Mucosa of rectum (tissue), 2 donors: Measurements from ENCODE around the gene PGPEP1.
"Not testable (repeated sequence)": the region's sequence is repeated elsewhere in the genome, so short reads cannot be mapped to it uniquely, and the experiment has no call there.

Experiments
- H3K27ac ChIP-seq, 2 donors: one replicate each; pipeline ENCODE4 v1.7.0; 2013; ENCODE audit warnings: inconsistent platforms in 2 of 2, low read depth in 2 of 2, low read length in 2 of 2
- H3K27me3 ChIP-seq, 2 donors: one replicate each; pipeline ENCODE4 v1.7.0; 2013; ENCODE audit warnings: low read length in 2 of 2; ENCODE audit not compliant: control insufficient read depth in 2 of 2, insufficient read depth in 2 of 2
- H3K36me3 ChIP-seq, 2 donors: one replicate each; pipeline ENCODE4 v1.7.0; 2013; ENCODE audit warnings: low read length in 2 of 2; ENCODE audit not compliant: control insufficient read depth in 2 of 2, insufficient read depth in 2 of 2
- H3K4me1 ChIP-seq, 2 donors: one replicate each; pipeline ENCODE4 v1.7.0; 2013; ENCODE audit warnings: low read length in 2 of 2, mild to moderate bottlenecking in 1 of 2; ENCODE audit not compliant: control insufficient read depth in 2 of 2, insufficient read depth in 2 of 2
- H3K4me3 ChIP-seq, 2 donors: one replicate each; pipeline ENCODE4 v1.7.0; 2013; ENCODE audit warnings: low read length in 2 of 2
- H3K9ac ChIP-seq, 2 donors: one replicate each; pipeline ENCODE4 v1.7.0; 2013; ENCODE audit warnings: low read length in 2 of 2, low read depth in 1 of 2, mild to moderate bottlenecking in 1 of 2
- H3K9me3 ChIP-seq, 2 donors: one replicate each; pipeline ENCODE4 v1.7.0; 2013; ENCODE audit warnings: low read length in 2 of 2; ENCODE audit not compliant: control insufficient read depth in 2 of 2
- donor health status: healthy.
- donor health status: Normal muscosa, but diverticular disease.

The PGPEP1 gene

GRCh38 chr19:18379803-18380747, 39.7 kb downstream of the PGPEP1 start:
- no peaks in the 10 kb centered on the region for H3K27me3 ChIP-seq
- peak overlapping the region; percentile 77 to 79 for H3K27ac ChIP-seq
- H3K4me3 ChIP-seq, result no peak overlapping the region
- no peaks in the 10 kb centered on the region for H3K9me3 ChIP-seq
- peaks cover 9 to 17% of the 10 kb centered on the region in 2 donors for H3K4me1 ChIP-seq
- no peaks in the 10 kb centered on the region for H3K36me3 ChIP-seq
- H3K9ac ChIP-seq, result peak overlapping the region; percentile 9 to 54

GRCh38 chr19:18380843-18381242, 40.4 kb downstream of the PGPEP1 start:
- peak overlapping the region; percentile 77 to 79 for H3K27ac ChIP-seq
- H3K4me1 ChIP-seq, result peaks cover 7 to 21% of the 10 kb centered on the region in 2 donors
- peak overlapping the region; percentile 9 to 54 for H3K9ac ChIP-seq

GRCh38 chr19:18383622-18384021, 43.2 kb downstream of the PGPEP1 start:
- H3K4me1 ChIP-seq, result peaks cover 20 to 24% of the 10 kb centered on the region in 2 donors
- H3K27ac ChIP-seq, H3K27me3 ChIP-seq: not testable (repeated sequence)

More at GRCh38 chr19:18380843-18381242, 40.4 kb downstream of the PGPEP1 start:
- no peaks in the 10 kb centered on the region for H3K27me3 ChIP-seq
- H3K36me3 ChIP-seq, result no peaks in the 10 kb centered on the region
- no peaks in the 10 kb centered on the region for H3K9me3 ChIP-seq
- no peak overlapping the region for H3K4me3 ChIP-seq

GRCh38 chr19:18384775-18385174, 44.4 kb downstream of the PGPEP1 start:
- H3K9ac ChIP-seq, result no peak overlapping the region
- H3K4me3 ChIP-seq, result no peak overlapping the region
- no peaks in the 10 kb centered on the region for H3K9me3 ChIP-seq
- H3K4me1 ChIP-seq, result peaks cover 22 to 29% of the 10 kb centered on the region in 2 donors
- H3K27ac ChIP-seq, result no peak overlapping the region
- H3K36me3 ChIP-seq, result peaks cover 3% of the 10 kb centered on the region in 2 donors
- no peaks in the 10 kb centered on the region for H3K27me3 ChIP-seq

More at GRCh38 chr19:18383622-18384021, 43.2 kb downstream of the PGPEP1 start:
- H3K9me3 ChIP-seq, H3K9ac ChIP-seq, H3K4me3 ChIP-seq, H3K36me3 ChIP-seq: not testable (repeated sequence)

- Histone ChIP-seq H3K27ac (peak overlapping the region; percentile 71 to 94), H3K4me1 (peaks cover 20 to 26% of the 10 kb centered on the region in 2 donors), H3K4me3 (no peak overlapping the region), H3K9me3 (no peaks in the 10 kb centered on the region), H3K36me3 (peaks cover 3 to 5% of the 10 kb centered on the region in 2 donors), H3K27me3 (no peaks in the 10 kb centered on the region), H3K9ac (no peak overlapping the region)
Observed at GRCh38 chr19:18385359-18385674, 44.9 kb downstream of the PGPEP1 start.

- H3K4me3 ChIP-seq, result peak within 1 kb of the TSS; percentile 69 to 79
- peak within 1 kb of the TSS; percentile 71 to 94 for H3K27ac ChIP-seq
- H3K9ac ChIP-seq, result peak within 1 kb of the TSS; percentile 71 to 86
- H3K4me1 ChIP-seq, result peaks cover 15 to 20% of the 10 kb centered on the region in 2 donors
- H3K27me3 ChIP-seq, result no peaks in the 10 kb centered on the region
- peaks cover 5 to 6% of the 10 kb centered on the region in 2 donors for H3K36me3 ChIP-seq
- H3K9me3 ChIP-seq, result no peaks in the 10 kb centered on the region
Observed at GRCh38 chr19:18385675-18386542, 45.5 kb downstream of the PGPEP1 start, which contains the start of gene GDF15. Gene GDF15 (plus strand): TSS chr19:18386158. CDS start chr19:18386190, 32 bp downstream.

GRCh38 chr19:18386543-18387271, 46.3 kb downstream of the PGPEP1 start:
- H3K9me3 ChIP-seq, result no peaks in the 10 kb centered on the region
- peaks cover 5 to 6% of the 10 kb centered on the region in 2 donors for H3K36me3 ChIP-seq
- H3K4me3 ChIP-seq, result peak overlapping the region; percentile 69 to 79
- H3K27me3 ChIP-seq, result no peaks in the 10 kb centered on the region
- peaks cover 15 to 19% of the 10 kb centered on the region in 2 donors for H3K4me1 ChIP-seq
- H3K27ac ChIP-seq, result peak overlapping the region; percentile 71 to 94
- H3K9ac ChIP-seq, result peak overlapping the region; percentile 71 to 86

- H3K9me3 ChIP-seq, result no peaks in the 10 kb centered on the region
- H3K27ac ChIP-seq, result peak overlapping the region; percentile 67 to 94
- no peaks in the 10 kb centered on the region for H3K27me3 ChIP-seq
- peaks cover 15 to 19% of the 10 kb centered on the region in 2 donors for H3K4me1 ChIP-seq
- H3K4me3 ChIP-seq, result peak overlapping the region; percentile 56 to 79
- peaks cover 5 to 6% of the 10 kb centered on the region in 2 donors for H3K36me3 ChIP-seq
- peak overlapping the region; percentile 56 to 86 for H3K9ac ChIP-seq
Observed at GRCh38 chr19:18388100-18388959, 47.9 kb downstream of the PGPEP1 start.
